ENCODE measurements around the gene SLC12A7. TPM values are rescaled to one million over a fixed set of nuclear protein-coding genes. Genes with fewer than 3 reads are reported as not detected.
"Not testable (repeated sequence)": the region's sequence is repeated elsewhere in the genome, so short reads cannot be mapped to it uniquely, and the experiment has no call there.

Gene SLC12A7
- total RNA-seq, 1 donor from 2014 or later = 21.6 TPM

GRCh38 chr5:1110307-1111240, 1.3 kb downstream of the SLC12A7 start:
- DNase-seq (ENCODE audit: low read depth, low spot score) = no peak

DNA sequence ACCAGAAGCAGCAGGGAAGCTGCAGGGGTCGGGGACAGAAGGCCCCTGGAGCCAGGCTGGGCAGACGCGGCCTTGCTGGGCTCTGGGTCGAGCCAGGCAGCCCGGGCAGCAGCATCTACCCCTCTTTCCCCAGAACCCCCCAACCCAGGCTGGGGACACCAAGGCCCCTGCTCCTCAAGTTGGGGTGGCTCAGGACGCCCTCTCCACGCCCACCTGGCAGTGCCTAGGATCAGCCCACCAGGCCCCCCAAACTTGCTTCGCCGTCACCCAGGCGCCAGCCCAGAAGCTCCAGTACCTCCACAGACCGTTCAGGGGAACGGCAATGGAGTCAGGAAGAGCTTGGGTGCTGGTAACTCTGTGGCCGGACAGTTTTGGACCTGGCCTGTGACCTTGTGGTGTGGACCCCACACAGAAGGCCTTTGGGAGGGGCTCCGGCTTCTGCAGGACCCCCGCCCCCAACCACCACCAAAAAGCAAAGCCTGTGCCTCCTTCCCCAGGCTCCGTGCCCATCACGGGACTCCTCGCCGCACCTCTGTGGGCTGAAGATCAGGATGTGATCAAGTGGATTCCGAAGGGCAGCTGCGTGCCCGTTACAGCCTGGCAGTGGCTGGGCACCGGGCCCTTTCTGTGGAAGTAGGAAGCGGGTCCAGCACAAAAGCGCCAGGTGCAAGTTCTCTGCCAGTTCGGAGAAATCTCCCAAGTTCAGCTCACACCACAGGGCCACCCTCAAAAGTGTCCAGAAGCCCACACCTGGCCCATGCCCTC, 2.1 kb downstream of the SLC12A7 start:
- no peak for DNase-seq (ENCODE audit: low read depth, low spot score)

- no peak for DNase-seq (ENCODE audit: low read depth, low spot score)
Observed at GRCh38 chr5:1108865-1109174, 3.0 kb downstream of the SLC12A7 start.

GRCh38 chr5:1108023-1108864, 3.6 kb downstream of the SLC12A7 start:
- DNase-seq (ENCODE audit: low read depth, low spot score) = no peak

GRCh38 chr5:1107167-1108022, 4.5 kb downstream of the SLC12A7 start:
- DNase-seq (ENCODE audit: low read depth, low spot score) = no peak

DNA sequence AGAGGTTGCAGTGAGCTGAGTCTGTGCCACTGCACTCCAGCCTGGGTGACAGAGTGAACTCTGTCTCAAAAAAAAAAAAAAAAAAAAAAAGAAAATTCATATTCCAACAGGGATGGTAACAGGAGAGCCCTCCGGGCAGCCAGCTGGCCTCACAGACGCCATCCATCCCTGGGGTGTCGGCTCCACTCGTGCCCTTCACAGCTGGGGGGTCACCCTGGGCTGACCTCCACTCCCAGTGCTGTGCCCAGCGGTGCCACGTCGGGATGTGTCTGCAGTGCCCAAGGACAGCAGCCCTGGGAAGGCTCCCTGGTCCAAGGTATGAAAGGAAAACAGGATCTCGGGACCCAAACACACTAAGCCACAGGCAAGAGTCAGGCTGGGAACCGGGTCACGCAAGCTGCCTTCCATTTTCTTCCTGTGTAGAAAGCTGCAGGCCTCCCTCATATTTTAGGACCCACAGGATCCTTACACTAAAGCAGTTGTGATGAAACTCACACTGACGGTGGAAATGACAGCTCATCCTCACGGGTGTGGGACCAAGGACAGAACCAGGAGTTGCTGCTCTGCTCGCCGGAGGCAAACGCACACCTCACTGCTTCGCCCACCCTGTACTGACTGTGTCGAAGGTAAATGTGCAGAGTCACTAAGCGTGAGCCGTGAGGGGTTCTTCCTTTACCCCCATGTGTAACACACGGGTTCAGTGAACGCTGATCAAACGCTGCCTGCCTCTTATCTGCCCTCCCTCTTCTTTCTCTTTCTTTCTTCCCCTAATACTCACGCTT, 5.3 kb downstream of the SLC12A7 start:
- DNase-seq (ENCODE audit: low read depth, low spot score) = no peak

DNA sequence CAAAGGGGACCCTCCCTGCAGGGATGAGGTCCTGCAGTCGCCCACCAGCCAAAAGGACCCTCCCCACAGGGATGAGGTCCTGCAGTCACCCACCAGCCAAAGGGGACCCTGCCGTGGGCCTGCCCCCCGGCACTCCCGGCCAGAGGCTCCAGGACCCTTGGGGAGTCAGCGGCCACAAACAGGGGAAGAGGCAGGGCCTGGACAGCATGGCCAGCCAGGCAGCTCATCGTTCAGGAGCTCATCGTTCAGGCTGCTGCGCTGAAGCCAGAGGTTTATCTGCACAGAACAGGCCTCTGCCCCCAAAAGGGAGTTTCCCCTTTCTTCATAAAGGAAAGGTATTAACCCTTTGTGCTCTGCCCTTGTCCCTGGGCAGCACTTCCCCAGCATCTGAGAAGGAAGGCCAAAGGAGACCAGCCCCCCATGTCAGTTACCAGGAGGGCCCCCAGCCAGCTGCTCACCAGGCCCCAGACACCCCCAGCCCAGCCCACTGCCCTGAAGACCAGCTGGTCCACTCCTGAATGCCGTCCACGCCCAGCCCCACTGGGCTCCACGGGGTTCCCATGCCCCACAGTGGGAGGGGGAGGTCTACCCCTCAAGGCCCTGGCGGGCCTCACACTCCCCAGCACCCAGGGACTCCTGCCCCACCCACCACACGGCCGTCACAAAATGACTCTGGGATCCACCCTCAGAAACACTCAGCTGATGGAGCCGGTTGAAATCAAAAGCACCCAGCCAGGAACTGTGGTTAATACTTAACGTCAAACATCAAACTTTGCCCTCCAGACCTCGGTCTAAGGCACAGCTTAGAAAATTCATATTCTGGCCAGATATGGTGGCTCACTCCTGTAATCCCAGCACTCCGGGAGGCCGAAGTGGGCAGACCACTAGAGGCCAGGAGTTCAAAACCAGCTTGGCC, 6.3 kb downstream of the SLC12A7 start:
- no peak for DNase-seq (ENCODE audit: low read depth, low spot score)

GRCh38 chr5:1104327-1105006, 7.4 kb downstream of the SLC12A7 start:
- no peak for DNase-seq (ENCODE audit: low read depth, low spot score)

DNA sequence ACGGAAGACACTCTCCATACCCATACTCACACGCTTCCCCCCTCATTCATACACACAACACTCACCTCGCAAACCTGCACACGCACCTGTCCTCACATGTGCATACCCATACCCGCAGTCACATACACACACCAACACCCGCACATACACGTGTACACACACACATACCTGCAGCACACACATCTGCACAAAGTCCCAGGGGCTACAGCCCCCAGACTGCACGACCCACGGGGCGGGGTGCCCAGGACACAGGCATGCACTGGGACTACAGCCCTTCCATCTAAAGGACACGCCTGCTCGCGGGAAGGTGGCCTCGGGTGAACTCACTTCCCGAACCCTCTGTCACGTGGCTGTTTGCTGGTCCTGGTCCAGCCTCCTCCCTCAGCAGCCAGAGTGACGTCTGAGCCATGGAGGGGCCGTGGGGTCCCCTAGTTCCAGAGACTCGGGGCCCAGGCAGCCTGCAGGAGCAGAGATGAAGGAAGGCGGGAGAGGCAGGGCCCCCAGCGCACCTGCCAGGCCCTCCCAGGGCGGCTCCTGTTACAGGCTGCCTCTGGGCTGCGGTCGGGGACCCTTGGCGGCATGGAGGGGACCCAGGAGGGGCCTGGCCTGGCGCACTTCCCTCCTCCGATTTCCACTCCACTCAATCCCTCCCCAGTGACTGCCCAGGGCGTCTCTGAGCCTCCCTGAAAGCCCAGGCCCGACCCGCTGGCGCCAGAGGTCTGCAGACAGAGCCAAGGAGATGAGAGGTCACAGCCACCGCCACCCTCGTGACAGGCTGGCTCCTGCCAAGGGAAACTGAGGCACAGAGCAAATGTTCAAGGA, 8.1 kb downstream of the SLC12A7 start:
- DNase-seq (ENCODE audit: low read depth, low spot score) = no peak

DNA sequence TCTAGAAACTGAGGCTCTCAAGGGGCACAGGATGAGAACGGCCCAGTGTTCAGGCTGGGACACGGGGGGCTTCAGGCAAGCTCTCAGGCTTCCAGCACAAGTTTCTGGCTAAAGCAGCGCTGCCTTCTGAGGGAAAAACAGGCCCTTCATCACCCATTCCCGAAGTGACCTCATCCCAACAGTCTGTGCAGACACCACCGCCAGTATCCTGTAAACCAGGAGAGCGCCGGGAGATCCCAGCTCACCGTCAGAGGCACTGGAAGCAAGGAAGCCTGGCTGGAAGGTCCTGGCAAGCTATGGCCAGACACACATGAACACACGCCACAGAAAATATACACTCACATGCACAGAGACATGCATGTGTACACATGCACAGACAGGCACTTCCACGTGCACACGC, 8.8 kb downstream of the SLC12A7 start:
- no peak for DNase-seq (ENCODE audit: low read depth, low spot score)

- no peak for DNase-seq (ENCODE audit: low read depth, low spot score)
Observed at GRCh38 chr5:1101961-1102713, 9.7 kb downstream of the SLC12A7 start.

GRCh38 chr5:1100664-1101574, 10.9 kb downstream of the SLC12A7 start:
- no peak for DNase-seq (ENCODE audit: low read depth, low spot score)

DNA sequence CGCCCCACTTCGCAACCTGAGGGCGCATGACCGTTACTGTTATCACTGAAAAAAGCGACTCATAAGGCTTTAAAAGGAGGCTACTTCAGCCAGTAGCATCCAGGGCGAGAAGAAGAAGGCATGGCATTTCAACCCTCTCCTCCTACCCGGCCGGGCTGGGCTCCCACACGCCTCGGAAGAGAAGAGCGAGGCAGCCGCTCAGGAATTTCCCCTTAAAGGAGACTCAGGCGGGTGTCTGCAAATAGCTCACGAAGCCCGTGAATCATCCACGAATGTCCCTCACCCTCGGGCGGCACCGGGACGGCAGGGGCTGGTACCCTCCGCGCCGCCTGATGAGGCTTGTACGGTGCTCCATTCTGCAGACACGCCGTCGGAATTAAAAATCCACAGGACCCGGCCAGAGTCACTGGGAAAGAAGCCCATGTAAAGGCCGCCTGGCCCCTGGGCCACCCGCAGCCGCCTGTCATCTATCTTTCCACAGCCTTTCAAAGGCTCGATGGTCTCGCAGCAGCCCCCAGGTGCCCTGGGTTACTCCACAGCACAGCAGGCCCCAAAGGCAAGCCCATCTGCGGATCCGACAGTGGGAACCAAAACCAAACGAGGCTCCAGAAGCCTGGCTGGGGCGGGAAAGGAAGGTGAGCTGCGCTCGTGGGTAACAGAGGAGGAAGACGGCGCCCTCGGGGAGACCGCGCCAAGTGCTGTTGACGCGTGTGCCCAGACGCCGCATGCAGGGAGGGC, 11.8 kb downstream of the SLC12A7 start:
- DNase-seq (ENCODE audit: low read depth, low spot score) = no peak

DNA sequence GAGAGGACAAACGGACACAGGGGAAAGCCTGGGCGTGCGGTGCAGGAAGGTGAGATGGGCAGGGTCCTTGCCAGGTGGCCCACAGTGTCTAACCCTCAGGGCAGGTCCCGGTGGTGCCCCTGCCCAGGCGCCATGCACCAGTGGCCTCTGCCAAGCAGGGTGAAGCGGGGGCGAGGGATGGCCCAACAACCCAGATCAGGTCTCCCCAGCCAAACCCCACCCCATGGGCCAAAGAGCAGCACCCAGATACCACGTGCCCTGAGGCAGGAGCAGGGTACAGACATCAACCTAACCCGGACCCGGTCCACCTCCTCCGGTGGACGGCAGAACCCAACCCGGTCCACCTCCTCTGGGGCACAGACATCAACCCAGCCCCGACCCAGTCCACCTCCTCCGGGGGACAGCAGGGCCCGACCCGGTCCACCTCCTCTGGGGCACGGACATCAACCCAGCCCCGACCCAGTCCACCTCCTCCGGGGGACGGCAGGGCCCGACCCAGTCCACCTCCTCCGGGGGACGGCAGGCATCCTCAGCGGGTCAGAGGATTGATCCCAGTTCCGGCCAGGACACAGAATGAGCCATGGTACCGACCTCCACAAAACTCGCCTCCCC, 12.8 kb downstream of the SLC12A7 start:
- DNase-seq (ENCODE audit: low read depth, low spot score) = no peak

- not testable (repeated sequence) for DNase-seq (ENCODE audit: low read depth, low spot score)
Observed at GRCh38 chr5:1097988-1098385, 13.9 kb downstream of the SLC12A7 start.
